Activated CD8-positive, alpha-beta memory T cell treated with anti-CD3 and anti-CD28 coated beads, Interleukin-2, amount 50 U/mL, for 24 hours (primary cell): ENCODE data around the gene HRH1.
"Not testable (repeated sequence)": the region's sequence is repeated elsewhere in the genome, so short reads cannot be mapped to it uniquely, and the experiment has no call there.

Experiments used
- DNase-seq: peaks from one replicate; pipeline ENCODE4 v3.0.0-alpha.2; 2020; ENCODE audit errors: extremely low read depth

The HRH1 gene

DNA sequence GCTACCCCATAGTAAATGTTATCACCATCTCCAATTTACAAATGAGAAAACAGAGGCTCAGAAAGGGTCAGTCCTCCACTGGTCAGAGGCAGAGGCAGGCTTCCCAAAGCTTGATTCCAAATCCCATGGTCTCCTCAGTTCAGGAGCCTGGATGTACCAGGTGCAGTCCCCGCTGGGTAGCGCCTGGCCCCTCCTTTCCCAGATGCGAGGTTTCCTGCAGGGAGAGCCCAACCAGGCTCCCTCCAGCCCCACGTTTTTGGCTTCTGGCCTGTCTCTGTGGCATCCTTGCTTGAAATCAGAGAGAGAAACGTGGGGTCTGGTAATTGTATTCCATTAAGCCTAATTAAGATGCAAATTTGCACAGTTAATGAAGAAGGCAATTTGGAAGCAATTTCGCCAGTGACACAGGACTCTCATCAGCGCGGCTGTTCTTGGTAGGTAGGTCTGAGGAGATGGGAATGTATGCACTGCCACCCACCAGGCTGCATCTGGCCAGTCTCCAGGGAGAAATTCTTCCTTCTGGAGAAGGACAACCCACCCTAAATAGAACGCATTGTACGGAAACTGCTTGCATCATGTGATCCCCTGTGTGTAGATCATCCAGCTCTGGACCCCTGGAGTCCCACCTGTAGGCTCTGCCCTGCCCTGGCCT lies 50.5 kb downstream of the HRH1 start:
- no peak for DNase-seq

DNA sequence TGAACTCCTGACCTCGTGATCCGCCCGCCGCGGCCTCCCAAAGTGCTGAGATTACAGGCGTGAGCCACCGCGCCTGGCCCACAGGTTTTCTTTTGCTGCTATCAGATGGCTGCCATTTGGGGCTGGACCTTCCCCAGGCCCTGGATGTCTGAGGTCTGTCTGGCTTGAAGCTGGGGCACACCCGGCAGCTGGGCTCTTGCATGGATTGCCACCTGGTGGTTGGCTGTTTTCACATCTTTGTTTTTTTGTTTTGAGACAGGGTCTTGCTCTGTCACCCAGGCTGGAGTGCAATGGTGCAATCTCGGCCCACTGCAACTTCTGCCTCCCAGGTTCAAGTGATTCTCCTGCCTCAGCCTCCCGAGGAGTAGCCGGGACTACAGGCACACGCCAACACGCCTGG lies 51.6 kb downstream of the HRH1 start:
- not testable (repeated sequence) for DNase-seq

DNA sequence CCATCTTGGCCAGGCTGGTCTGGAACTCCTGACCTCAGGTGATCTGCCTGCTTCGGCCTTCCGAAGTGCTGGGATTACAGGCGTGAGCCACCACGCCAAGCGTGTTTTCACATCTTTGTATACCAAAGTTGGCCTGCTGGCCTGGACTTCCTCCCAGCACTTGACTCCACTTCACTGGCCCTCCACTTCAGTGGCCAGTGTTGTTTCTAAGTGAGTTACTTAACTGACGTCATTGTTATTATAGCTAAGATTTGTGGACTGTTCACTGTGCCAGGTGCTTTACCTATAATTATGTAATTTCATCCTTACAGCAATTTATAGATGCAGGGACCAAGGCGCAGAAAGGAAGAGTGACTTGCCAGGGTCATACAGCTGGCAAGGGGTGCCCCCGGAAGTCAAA lies 52.0 kb downstream of the HRH1 start:
- DNase-seq: no peak

DNA sequence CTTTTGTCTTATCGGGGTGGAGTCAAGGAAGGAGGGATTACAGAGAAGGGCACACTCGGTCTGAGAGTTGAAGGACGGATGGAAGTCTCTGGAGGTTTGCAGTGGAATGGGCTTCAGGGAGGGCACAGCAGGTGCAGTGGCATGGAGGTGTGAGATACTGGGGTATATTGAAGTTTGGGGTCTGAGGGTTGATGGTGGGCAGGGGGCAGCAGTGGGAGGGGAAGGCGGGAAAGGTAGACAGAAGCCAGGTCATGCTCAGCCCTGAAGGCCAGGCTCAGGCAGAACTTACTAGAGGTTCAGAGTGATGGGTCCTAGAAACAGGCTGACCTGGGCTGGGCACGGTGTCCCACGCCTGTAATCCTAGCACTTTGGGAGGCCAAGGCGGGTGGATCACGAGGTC lies 52.7 kb downstream of the HRH1 start:
- DNase-seq: no peak

DNA sequence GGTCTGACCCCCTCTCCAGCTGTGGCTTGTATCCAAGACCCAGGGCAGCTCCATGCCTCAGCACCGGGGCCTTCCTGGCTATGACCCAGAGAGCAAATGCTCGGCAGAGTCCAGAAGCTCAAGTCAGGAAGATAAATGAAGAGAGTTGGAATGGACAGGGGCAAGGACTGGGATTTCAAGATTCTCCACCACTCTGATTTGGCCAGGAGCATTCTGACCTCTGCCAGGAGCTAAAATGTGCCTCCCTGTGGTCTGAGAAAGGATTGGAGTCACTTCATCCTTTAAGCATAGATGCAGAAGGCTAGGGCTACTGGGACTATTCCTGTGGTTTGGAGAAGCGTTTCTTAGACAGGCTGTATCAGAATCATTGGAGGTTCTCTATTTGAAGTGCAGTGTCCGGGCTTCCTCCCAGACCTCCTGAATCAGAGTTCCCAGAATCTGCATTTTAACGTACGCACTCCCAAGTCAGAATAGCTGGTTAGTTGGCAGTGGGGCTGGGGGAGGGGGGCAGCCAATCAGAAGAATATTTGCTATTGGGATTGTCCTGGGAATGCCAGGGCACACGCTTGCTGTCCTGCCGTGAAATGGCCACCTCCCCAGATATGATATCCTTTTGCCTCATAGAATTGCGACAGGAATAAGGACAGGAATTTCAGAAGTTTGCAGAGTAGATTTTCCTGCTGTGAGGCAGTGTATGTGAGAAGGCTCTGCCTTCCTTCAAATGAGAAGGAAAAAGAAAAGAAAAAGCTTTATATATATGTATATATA lies 57.4 kb downstream of the HRH1 start:
- no peak for DNase-seq

DNA sequence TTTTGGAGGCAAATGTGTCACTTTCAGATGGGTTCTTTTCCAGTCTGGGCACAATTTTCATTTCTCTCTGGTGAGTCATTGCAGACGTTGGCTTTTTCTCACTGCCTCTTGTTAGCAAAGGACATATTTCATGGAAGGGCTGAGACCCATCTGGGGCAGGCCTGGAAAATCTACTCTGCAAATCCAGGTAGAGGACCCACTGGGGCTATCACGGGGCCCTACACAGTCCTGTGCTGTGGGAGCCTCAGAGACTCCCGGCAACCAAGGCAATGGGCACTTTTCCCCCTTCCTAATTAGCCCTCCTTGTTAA lies 58.0 kb downstream of the HRH1 start:
- no peak for DNase-seq

DNA sequence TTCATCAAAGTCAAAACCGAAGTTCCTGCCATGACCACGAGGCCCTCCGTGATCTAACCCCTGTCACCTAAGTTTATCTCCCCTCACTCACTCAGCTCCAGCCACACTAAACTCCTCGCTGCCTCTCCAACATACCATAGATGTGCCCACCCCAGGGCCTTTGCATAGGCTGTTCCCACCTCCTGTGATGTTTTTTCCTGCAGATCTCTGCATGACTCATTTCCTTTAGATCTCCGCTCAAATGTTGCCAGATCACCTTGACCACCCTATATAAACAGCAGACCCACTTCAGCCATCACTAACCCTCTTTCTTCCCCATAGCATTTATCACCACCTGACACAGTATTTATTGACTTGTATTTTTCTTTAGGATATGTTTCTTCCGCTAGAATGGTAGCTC lies 58.5 kb downstream of the HRH1 start:
- DNase-seq: no peak

DNA sequence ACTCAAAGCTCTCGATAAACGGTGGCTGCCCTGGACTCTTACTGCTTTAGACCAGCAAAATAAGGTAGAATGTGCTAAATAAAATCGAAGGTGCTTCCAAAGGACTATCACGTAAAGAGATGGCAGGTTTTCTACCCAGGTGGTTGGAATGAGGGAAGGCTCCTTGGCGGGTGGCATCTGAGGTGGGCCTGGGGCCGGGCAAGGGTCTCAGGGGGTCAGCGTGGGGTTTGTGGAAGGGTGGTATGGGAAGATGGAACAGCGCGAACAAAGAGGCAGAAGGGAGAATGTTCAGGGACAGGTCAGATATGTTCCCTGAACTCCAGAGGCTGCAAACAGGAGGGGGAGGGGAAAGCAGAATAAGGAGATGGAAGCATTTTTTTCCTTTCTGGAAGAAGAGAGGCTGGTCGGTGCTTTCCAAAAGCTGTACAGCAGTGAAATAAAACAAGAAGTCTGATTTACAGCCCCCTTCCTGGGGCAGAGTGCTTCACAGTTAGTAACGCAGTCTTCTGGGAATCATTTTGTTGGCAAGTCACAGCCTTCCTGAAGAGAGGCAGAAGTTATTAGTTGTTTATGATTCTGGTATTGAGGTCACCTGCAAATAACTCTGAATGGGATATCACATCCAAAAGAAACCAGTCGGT lies 59.6 kb downstream of the HRH1 start:
- DNase-seq: no peak

DNA sequence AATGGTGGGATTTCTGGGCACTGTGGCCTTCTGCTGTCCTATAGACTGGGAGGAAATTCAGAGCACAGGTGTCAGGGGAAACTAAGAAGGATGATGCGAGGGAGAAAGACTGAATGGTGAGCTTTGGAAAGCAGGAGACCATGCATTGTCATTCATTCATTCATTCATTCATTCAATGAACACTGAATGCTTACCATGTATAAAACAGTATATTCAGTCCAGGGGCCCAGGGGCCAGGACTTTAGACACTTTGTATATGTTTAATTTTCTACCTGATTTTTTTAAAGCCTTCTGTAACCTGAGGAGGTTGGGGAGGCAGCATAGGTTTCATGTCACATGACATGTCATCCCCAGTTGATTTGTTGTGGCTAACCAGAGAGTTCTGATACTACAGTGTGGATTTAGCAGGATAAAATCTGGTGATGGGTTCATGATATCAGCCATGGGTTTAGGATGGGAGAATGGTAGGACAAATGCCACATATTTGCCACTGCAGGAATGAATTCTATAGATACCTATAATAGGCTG lies 60.2 kb downstream of the HRH1 start:
- DNase-seq: no peak

DNA sequence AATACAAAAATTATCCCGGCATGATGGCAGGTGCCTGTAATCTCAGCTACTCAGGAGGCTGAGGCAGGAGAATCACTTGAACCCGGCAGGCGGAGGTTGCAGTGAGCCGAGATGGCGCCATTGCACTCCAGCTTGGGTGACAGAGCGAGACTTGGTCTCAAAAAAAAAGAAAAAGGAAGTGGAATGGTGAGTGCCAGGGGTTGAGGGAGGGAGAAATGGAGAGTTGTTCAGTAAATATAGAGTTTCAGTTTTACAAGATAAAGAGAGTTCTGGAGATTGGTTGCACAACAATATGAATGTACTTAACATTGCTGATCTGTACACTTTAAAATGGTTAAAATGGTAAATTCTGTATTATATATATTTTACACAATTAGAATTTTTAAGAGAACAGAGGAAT lies 63.1 kb downstream of the HRH1 start:
- DNase-seq: not testable (repeated sequence)

DNA sequence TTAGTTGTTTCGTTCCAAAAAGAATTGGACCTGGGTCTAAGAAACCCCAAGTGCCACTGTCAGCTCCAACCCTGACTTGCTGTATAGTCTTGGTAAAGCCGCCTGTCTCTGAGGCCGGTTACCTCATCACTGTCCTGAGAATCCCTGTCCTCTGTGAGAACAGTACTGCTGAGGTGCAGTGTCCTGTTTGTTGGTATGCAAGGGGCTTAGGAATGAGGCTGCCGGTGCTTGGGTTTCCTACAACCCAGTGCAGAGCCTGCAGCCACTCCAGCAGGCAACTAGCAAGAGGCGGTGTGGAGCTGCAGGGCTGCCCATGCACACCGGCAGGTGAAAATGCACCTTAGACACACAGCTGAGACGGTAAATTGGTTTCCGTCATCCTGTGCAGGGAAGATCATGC lies 65.9 kb downstream of the HRH1 start:
- DNase-seq: no peak

DNA sequence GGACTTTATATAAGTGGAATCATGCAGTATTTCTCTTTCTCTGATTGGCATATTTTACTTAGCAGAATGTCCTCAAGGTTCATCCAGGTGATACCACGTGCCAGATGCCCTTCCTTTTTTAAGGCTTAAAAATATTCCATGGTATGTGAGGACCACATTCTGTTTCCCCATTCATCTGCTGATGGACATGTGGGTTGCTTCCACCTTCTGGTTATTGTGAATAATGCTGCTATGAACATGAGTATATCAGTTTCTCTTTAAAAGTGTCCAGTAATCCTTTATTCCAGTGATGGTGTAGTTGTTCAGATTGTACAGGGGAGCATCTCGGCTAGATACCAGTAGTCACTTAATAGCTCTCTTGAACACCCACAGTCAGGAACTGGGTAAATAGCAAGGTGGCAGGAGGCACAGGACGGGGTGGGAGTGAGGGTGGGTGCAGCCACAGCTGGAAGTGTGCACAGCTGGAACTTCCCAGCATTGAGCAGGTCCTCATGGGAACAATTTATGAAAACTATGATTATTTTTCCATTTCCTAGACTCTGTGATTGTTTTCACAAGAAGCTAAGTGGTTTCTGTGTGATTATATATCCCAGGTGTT lies 67.6 kb downstream of the HRH1 start:
- DNase-seq: no peak

DNA sequence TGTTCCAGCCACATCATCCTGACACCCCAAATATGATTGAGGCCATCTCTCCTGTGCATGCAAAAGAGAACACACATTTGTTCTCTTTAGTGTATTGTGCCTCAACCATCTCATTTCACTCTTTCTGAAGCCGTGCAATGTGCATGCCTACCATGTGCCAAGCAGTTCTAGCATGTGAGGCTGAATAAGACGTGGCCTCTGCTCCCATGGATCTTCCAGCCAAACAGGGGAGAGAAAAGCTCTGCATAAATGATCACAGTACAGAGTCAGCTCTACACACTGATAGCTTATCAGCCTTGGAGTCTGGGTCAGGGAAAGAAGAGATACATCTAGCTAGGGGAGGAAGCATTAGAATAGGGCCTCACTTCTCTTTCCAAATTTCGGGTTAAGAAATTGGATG lies 69.7 kb downstream of the HRH1 start:
- DNase-seq: no peak

DNA sequence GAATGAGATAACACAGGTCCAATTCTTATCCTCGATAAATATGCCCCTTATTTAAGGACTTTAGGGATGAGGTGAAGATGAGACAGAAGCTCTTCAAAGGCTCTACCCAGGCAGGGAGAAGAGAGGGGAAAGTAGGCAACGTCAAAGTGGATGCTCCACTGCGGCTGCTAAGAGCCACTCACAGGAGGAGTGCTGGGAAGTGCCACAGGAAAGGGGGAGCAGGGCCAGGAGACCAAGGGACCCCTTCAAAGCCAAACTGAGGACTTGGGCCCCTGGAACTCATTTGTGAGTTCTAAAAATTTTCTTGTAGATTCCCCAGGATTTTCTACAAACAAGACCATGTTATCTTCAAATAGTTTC lies 70.6 kb downstream of the HRH1 start:
- DNase-seq: no peak

DNA sequence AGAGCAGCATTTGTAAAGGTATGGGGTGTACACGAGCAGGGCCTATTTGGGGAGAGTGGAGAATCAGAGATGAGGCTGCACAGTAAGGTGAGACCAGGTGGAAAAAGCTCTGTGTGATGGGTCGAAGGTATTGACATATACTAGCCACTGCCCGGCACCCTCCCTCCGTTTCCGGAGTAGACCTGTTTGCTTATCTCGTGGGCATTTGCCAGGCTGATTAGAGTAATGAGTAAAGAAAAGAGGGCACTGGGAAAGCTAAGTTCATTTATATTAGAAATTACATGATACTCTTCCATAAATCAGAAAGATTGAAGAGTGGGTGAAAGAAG lies 71.7 kb downstream of the HRH1 start:
- no peak for DNase-seq

DNA sequence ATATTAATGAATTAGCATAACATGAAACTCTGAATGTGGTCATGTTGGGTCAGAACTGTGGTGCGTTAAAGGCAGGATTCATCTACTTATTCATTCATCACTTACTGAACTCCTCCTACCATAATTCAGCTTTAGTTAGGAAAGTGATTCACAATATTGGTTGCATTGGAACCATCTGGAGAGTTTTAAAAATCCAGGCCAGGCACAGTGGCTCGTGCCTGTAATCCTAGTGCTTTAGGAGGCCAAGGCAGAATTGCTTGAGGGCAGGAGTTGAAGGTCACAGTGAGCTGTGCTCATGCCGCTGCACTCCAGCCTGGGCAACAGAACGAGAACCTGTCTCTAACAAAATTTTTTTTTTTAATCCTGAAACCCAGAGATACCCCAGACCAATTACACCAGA lies 73.7 kb downstream of the HRH1 start:
- DNase-seq: no peak

DNA sequence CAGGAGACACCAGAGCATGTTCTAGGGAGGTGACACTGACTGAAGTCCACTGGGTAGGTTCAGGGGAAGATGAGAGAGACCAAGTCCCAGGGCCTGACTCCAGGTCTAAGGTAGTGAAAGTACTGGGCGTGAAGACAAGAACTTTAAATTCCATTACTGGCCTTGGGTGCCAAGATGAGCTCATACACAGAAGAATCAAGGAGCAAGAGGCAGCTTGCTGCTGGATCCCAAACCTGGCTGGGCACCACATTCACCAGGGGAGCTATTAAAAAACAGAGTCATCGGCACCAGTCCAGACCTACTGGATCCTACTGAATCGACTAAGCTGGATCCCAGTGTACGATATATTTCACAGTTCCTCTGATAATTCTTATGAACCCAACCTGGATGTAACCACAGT lies 75.8 kb downstream of the HRH1 start:
- no peak for DNase-seq

DNA sequence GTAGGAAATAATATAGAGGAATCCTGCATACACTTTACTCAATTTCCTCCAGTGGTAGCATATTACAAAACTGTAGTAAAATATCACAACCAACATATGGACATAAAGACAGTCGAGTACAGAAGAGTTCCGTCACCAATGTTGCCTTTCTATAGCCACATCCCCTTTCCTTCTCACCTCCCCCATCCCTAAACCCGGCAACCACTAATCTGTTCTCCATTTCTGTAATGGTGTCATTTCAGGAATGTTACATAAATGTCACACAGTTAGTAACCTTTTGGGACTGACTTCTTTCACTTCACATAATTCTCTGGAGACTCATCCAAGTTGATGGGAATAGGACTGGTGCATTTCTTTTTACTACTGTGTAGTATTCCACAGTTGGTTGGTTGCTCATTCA lies 76.5 kb downstream of the HRH1 start:
- no peak for DNase-seq

DNA sequence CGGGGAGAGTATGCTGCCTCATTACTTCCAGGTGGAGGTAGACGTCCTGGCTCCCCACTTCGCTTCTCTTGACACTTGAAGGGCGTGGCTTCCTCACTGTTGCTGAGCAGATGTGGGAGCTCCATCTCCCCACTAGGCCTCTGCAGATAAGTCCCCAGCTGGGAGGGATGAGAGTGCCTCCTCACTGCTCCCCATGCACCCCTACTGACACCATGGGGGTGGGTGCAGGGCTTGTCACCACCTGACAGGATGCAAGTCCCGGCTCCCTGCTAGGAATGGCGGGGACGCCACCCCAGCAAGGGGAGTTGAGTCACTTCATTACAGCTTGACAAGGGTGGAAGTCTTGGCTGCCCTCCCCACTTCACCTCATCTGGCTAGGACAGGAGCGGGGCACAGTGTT lies 81.1 kb downstream of the HRH1 start:
- no peak for DNase-seq

DNA sequence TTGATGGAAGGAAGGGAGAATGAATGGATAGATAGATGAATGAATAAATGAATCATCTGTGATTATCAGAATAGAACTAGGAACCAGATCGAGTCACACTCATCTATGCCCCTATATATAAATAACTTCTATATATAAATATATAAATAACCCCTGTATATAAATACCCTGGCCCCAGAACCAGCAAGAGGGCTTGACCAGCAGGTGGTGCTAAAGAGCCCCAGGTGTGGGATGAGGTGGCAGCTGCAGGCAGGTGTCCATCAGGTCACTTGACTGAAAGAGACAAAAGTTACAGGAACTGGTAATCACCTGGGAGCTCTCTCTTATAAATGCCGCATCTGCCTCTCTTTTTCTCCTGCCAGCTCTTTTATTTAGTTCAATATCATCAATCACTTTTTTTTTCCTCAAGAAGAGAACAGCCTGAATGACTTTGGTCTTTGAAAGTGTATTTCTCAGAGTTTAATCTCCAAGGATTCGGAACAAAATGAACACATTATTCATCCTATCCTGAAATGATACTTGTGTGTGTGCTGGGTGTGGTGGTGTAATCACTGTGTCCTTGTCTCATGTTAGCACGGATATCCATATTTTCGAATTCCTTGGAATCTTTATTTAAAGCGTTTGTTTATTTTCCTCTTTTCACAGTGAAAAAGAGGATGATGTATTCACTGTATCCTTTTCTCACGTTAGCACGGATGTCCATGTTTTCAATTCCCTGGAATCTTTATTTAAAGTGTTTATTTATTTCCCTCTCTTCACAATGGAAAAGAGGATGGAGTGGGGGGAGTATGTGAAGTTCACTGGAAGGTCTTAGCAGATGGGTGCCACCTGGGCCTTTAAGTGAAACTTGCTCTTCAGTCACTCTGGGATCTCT lies 82.5 kb downstream of the HRH1 start:
- peak; percentile 31 for DNase-seq

DNA sequence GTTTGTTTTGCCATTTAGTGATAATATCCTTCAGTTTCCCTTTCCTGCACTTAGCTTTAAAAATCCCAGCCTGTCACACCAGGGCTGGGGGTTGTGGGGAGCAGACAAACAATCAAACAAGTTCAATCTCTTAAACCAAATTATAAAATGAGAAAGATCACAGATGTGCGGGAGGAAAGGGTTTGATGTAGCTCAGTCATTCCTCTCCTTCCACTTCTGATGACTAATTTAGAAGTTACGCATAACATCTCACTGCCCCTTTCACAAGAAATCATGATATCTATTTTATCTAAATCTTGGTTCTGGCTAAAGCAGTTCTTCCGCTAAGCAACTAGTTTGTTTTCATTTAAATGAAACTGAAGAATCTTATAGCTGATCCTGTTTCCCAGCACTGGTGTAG lies 83.8 kb downstream of the HRH1 start:
- no peak for DNase-seq

DNA sequence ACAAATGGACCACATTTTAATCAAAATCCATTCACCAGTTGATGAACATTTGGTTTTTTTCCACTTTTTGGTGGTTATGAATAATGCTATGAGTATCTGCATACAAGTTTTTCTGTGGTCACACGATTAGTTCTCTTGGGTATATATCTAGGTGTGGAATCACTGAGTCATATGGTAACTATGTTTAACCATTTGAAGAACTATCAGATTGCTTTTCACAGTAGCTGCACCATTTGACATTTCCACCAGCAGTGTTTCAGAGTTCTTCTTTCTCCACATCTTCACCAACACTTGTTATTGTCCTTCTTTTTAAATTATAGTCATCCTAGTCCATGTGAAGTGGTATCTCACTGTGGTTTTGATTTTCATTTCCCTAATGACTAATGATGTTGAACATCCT lies 84.6 kb downstream of the HRH1 start:
- no peak for DNase-seq
